Mammary epithelial cell (primary cell): ENCODE data around the gene SERTAD1.

Experiments used
- CTCF ChIP-seq, 2 donors: IDR thresholded peaks in 1 of 2; conservative IDR thresholded peaks in 1 of 2; 2 replicates each; pipeline ENCODE4 v1.5.1; 2011 to 2012; ENCODE audit warnings: inconsistent platforms in 2 of 2, low read length in 2 of 2, mild to moderate bottlenecking in 2 of 2, control low read depth in 1 of 2, low read depth in 1 of 2; ENCODE audit not compliant: insufficient read depth in 1 of 2; ENCODE audit errors: extremely low read depth in 1 of 2
- EZH2 ChIP-seq: IDR thresholded peaks from 2 replicates; pipeline ENCODE4 v1.6.1; 2012; ENCODE audit warnings: low read length, inconsistent platforms, borderline replicate concordance

- no peak for TF ChIP-seq CTCF (conservative IDR thresholded peaks at IDR 0.05 in 1 of 2, IDR thresholded peaks at IDR 0.05 in 1 of 2; ENCODE audit: extremely low read depth in 1 of 2, insufficient read depth in 1 of 2, low read depth in 1 of 2, low read length in 2 of 2)
- no peak for TF ChIP-seq EZH2
These were observed 51.7 kb downstream of the SERTAD1 start for GRCh38 chr19:40374084-40374483.
